Smooth muscle cell (in vitro differentiated cells): Measurements from ENCODE around the gene ANTXRL. TPM values are rescaled to one million over a fixed set of nuclear protein-coding genes. Genes with fewer than 3 reads are reported as not detected.
A peak's percentile ranks its signal among the peaks of the same experiment; 100 is the strongest.
"Not testable (repeated sequence)": the region's sequence is repeated elsewhere in the genome, so short reads cannot be mapped to it uniquely, and the experiment has no call there.

Experiments used
- DNase-seq: peaks from one replicate; lab custom pipeline; 2025; ENCODE audit not compliant: unreplicated experiment; lab: John Stamatoyannopoulos, UW
- H2AFZ ChIP-seq: fragments of 200-600 bp; sonication (generic); 2 replicates; pipeline ENCODE4 v1.6.0; 2016; ENCODE audit warnings: antibody characterized with exemption, low read depth, mild to moderate bottlenecking
- H3F3A ChIP-seq: fragments of 200-600 bp; sonication (generic); 2 replicates; pipeline ENCODE4 v1.6.0; 2017; ENCODE audit warnings: antibody characterized with exemption, low read depth
- H3K27ac ChIP-seq: fragments of 200-600 bp; sonication (generic); 2 replicates; pipeline ENCODE4 v1.5.1; 2016; ENCODE audit warnings: low read depth, mild to moderate bottlenecking
- H3K27me3 ChIP-seq: fragments of 200-600 bp; sonication (generic); 2 replicates; pipeline ENCODE4 v1.6.1; 2016; ENCODE audit warnings: low read depth, mild to moderate bottlenecking
- H3K36me3 ChIP-seq: fragments of 200-600 bp; sonication (generic); 2 replicates; pipeline ENCODE4 v1.5.1; 2016; ENCODE audit warnings: low read depth
- H3K4me1 ChIP-seq: fragments of 200-600 bp; sonication (generic); 2 replicates; pipeline ENCODE4 v1.5.1; 2016; ENCODE audit warnings: low read depth
- H3K4me2 ChIP-seq: fragments of 200-600 bp; sonication (generic); 2 replicates; pipeline ENCODE4 v1.6.0; 2016; ENCODE audit warnings: mild to moderate bottlenecking
- H3K4me3 ChIP-seq: fragments of 200-600 bp; sonication (generic); 2 replicates; pipeline ENCODE4 v1.5.1; 2016; ENCODE audit warnings: mild to moderate bottlenecking
- H3K79me2 ChIP-seq: fragments of 200-600 bp; sonication (generic); 2 replicates; pipeline ENCODE4 v1.6.0; 2016; ENCODE audit warnings: low read depth, mild to moderate bottlenecking
- H3K9ac ChIP-seq: fragments of 200-600 bp; sonication (generic); 2 replicates; pipeline ENCODE4 v1.6.0; 2016; ENCODE audit warnings: low read depth
- H3K9me3 ChIP-seq: fragments of 200-600 bp; sonication (generic); replicated peaks from 2 replicates; pipeline ENCODE4 v1.5.1; 2016; ENCODE audit warnings: low read depth
- H4K20me1 ChIP-seq: fragments of 200-600 bp; sonication (generic); 2 replicates; pipeline ENCODE4 v1.6.0; 2016; ENCODE audit warnings: low read depth
- WGBS: methylation state at CpG from one replicate; pipeline ENCODE4 v1.1.7; 2016; ENCODE audit warnings: low lambda C conversion rate; 5-methylcytosine and 5-hydroxymethylcytosine counted together
- polyA plus RNA-seq: library from polyadenylated mRNA; unstranded; fragments of >200 nt; fragmentation: Nextera tagmentation; extraction: Ambion mirVana; gene quantifications from 2 replicates; pipeline ENCODE4 v1.2.1, GENCODE V29; 2016
- total RNA-seq: library from RNA; depleted of rRNA; stranded (reverse); fragments of >200 nt; gene quantifications from 2 replicates; pipeline ENCODE4 v1.2.3, GENCODE V29; 2014
- TF ChIP-seq, protein P1 (sequence below): fragments of 200-600 bp; sonication (generic); IDR thresholded peaks from 2 replicates; pipeline ENCODE4 v1.5.1; 2017; ENCODE audit warnings: borderline replicate concordance, mild to moderate bottlenecking, antibody characterized with exemption; ENCODE audit not compliant: insufficient read depth, poor library complexity, severe bottlenecking

Gene ANTXRL
- total and polyA plus RNA-seq, 2 experiments from 2014 or later: not detected

- not testable (repeated sequence) for H3K4me2 ChIP-seq, H3K27ac ChIP-seq, H3K36me3 ChIP-seq, H3K9me3 ChIP-seq, H3K27me3 ChIP-seq, H3K4me3 ChIP-seq, H3F3A ChIP-seq, H3K4me1 ChIP-seq, H2AFZ ChIP-seq, H3K9ac ChIP-seq, H3K79me2 ChIP-seq, H4K20me1 ChIP-seq, DNase-seq
- WGBS: 59% methylated on average over 3 of the region's 4 CpGs
These were observed 14.8 kb upstream of the ANTXRL start for GRCh38 chr10:46271795-46272499.

- Histone ChIP-seq H3K36me3 (no peaks in the 10 kb centered on the region), H3K4me3 (no peak overlapping the region), H3K4me2 (no peak overlapping the region), H3F3A (no peaks in the 10 kb centered on the region), H3K9me3 (no peaks in the 10 kb centered on the region), H2AFZ (no peak overlapping the region), H4K20me1 (no peaks in the 10 kb centered on the region), H3K27me3 (no peaks in the 10 kb centered on the region), H3K4me1 (no peaks in the 10 kb centered on the region), H3K9ac (no peak overlapping the region), H3K79me2 (no peaks in the 10 kb centered on the region), H3K27ac (no peak overlapping the region)
- no peak for DNase-seq
- TF ChIP-seq, protein P1, sequence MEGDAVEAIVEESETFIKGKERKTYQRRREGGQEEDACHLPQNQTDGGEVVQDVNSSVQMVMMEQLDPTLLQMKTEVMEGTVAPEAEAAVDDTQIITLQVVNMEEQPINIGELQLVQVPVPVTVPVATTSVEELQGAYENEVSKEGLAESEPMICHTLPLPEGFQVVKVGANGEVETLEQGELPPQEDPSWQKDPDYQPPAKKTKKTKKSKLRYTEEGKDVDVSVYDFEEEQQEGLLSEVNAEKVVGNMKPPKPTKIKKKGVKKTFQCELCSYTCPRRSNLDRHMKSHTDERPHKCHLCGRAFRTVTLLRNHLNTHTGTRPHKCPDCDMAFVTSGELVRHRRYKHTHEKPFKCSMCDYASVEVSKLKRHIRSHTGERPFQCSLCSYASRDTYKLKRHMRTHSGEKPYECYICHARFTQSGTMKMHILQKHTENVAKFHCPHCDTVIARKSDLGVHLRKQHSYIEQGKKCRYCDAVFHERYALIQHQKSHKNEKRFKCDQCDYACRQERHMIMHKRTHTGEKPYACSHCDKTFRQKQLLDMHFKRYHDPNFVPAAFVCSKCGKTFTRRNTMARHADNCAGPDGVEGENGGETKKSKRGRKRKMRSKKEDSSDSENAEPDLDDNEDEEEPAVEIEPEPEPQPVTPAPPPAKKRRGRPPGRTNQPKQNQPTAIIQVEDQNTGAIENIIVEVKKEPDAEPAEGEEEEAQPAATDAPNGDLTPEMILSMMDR: no peak
- 79% methylated on average over 4 of the region's 4 CpGs for WGBS
These were observed 13.9 kb upstream of the ANTXRL start for GRCh38 chr10:46272863-46273415.

DNA sequence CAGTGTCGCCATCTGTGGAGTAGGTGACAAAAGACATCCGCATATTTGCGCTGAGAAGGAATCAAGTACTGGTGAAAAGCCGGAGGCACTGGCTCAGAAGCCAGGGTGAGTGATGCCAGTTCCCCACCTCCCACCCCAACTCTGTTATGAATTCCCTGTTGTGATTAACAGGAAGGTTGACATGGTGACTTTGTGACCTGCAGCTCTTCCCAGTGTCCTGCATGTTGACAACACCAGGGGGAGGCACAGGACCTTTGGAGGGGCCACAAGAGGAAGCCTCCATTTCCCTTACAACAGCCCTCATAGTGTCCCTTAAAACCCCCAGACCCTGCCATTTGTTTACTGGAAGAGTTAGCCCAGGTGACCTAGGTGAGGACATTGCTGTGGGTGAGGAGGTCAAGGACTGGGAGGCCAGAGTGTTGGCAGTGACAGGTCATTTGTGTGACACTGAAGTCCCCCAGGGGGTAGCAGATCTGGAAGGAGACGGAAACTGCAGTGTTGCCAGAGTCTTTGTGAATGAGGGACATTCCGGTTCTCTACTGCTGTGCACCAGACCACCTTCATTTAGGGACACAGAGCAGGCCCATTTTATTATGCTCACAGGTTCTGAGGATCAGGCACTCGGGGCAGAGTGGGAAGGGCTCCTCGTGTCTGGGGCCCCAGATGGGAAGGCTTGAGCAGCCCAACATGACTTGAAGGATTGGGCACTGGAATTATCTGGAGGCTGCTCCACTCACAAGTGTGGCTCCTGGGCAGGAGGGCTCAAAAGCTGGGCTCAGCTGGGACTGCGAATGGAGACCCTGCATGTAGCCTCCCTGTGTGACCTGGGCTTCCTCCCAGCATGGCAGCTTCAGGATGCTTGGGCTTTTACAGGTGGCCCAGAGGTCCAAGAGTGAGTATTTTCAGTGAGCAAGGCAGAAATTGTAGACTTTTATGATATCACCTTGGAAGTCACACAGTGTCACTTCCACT lies 13.0 kb upstream of the ANTXRL start:
- H4K20me1 ChIP-seq: no peaks in the 10 kb centered on the region
- 92% methylated on average over 9 of the region's 9 CpGs for WGBS
- H3K9me3 ChIP-seq: no peaks in the 10 kb centered on the region
- TF ChIP-seq, protein P1: no peak
- H3K36me3 ChIP-seq: no peaks in the 10 kb centered on the region
- no peak overlapping the region for H3K9ac ChIP-seq
- no peaks in the 10 kb centered on the region for H3F3A ChIP-seq
- no peaks in the 10 kb centered on the region for H3K27me3 ChIP-seq
- H3K27ac ChIP-seq: no peak overlapping the region
- no peak overlapping the region for H3K4me2 ChIP-seq
- DNase-seq: no peak
- no peak overlapping the region for H2AFZ ChIP-seq
- H3K79me2 ChIP-seq: no peaks in the 10 kb centered on the region
- no peak overlapping the region for H3K4me3 ChIP-seq
- no peaks in the 10 kb centered on the region for H3K4me1 ChIP-seq

DNA sequence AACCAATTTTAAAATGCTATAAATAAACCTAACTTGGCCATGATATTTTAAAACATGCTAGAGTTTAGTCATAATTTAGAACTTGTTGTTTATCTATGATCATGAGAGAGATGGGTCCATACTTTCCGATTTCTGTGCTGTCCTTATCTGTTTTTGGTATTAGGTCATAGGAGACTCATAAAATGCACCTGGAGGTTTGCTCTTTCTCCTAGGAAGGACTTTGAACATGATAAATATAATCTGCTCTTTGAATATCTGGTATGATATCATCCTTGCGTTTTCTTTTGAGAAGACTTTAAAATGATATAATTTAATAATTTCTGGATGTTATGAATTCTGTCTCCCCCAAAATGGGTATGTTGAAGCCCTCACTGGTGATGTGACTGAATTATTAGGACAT lies 9.0 kb upstream of the ANTXRL start:
- 89% methylated on average over 2 of the region's 2 CpGs for WGBS
- Histone ChIP-seq H3K4me3 (no peak overlapping the region), H3K4me2 (no peak overlapping the region), H3K9ac (no peak overlapping the region), H3K27ac (no peak overlapping the region), H3K4me1 (no peaks in the 10 kb centered on the region), H3K79me2 (no peaks in the 10 kb centered on the region), H3K36me3 (no peaks in the 10 kb centered on the region), H3K27me3 (no peaks in the 10 kb centered on the region), H3F3A (no peaks in the 10 kb centered on the region), H2AFZ (no peak overlapping the region), H4K20me1 (no peaks in the 10 kb centered on the region), H3K9me3 (no peaks in the 10 kb centered on the region)
- DNase-seq: no peak
- TF ChIP-seq, protein P1: no peak

GRCh38 chr10:46282421-46282831 lies 4.4 kb upstream of the ANTXRL start:
- not testable (repeated sequence) for H3K9ac ChIP-seq, DNase-seq, H3K4me1 ChIP-seq, H3K36me3 ChIP-seq, H3K79me2 ChIP-seq, H4K20me1 ChIP-seq, H3K9me3 ChIP-seq, H3K27me3 ChIP-seq, H3K27ac ChIP-seq, H3F3A ChIP-seq
- H2AFZ ChIP-seq: peak overlapping the region; percentile 69
- peak overlapping the region; percentile 55 for H3K4me3 ChIP-seq
- 9% methylated on average over 19 of the region's 20 CpGs for WGBS
- H3K4me2 ChIP-seq: peak overlapping the region; percentile 90
